SJCRH30 (cell line): ENCODE data around the gene ATAD3B. TPM values are rescaled to one million over a fixed set of nuclear protein-coding genes. Genes with fewer than 3 reads are reported as not detected.
A peak's percentile ranks its signal among the peaks of the same experiment; 100 is the strongest.
"Not testable (repeated sequence)": the region's sequence is repeated elsewhere in the genome, so short reads cannot be mapped to it uniquely, and the experiment has no call there.

ENCODE experiments used
- DNase-seq, 2 experiments: peaks; one replicate each; pipeline ENCODE4 v3.0.0-alpha.2; 2015 to 2020
- H3K27ac ChIP-seq: fragments of 250-450 bp; sonication (Bioruptor Pico); 2 replicates; pipeline ENCODE4 v1.5.1; 2020; ENCODE audit warnings: mild to moderate bottlenecking, moderate library complexity
- H3K27me3 ChIP-seq: fragments of 250-450 bp; sonication (Bioruptor Pico); 2 replicates; pipeline ENCODE4 v1.5.1; 2020; ENCODE audit warnings: mild to moderate bottlenecking, moderate library complexity
- H3K36me3 ChIP-seq: fragments of 250-450 bp; sonication (Bioruptor Pico); 2 replicates; pipeline ENCODE4 v1.5.1; 2020; ENCODE audit warnings: mild to moderate bottlenecking, moderate library complexity
- H3K4me1 ChIP-seq: fragments of 250-450 bp; sonication (Bioruptor Pico); 2 replicates; pipeline ENCODE4 v1.5.1; 2020; ENCODE audit warnings: mild to moderate bottlenecking, moderate library complexity
- H3K4me3 ChIP-seq: fragments of 250-450 bp; sonication (Bioruptor Pico); 2 replicates; pipeline ENCODE4 v1.5.1; 2020; ENCODE audit warnings: mild to moderate bottlenecking, moderate library complexity
- H3K9me3 ChIP-seq: fragments of 250-450 bp; sonication (Bioruptor Pico); replicated peaks from 2 replicates; pipeline ENCODE4 v1.5.1; 2020; ENCODE audit warnings: mild to moderate bottlenecking, moderate library complexity
- total RNA-seq: library from RNA; depleted of rRNA; stranded (reverse); fragments of >200 nt; shearing (Covaris generic); gene quantifications from 2 replicates; pipeline ENCODE4 v1.2.3, GENCODE V29; 2014; rRNA removed

Gene ATAD3B, protein sequence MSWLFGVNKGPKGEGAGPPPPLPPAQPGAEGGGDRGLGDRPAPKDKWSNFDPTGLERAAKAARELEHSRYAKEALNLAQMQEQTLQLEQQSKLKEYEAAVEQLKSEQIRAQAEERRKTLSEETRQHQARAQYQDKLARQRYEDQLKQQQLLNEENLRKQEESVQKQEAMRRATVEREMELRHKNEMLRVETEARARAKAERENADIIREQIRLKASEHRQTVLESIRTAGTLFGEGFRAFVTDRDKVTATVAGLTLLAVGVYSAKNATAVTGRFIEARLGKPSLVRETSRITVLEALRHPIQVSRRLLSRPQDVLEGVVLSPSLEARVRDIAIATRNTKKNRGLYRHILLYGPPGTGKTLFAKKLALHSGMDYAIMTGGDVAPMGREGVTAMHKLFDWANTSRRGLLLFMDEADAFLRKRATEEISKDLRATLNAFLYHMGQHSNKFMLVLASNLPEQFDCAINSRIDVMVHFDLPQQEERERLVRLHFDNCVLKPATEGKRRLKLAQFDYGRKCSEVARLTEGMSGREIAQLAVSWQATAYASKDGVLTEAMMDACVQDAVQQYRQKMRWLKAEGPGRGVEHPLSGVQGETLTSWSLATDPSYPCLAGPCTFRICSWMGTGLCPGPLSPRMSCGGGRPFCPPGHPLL
- 53.1 and 55.5 TPM in 2 replicates for total RNA-seq

DNA sequence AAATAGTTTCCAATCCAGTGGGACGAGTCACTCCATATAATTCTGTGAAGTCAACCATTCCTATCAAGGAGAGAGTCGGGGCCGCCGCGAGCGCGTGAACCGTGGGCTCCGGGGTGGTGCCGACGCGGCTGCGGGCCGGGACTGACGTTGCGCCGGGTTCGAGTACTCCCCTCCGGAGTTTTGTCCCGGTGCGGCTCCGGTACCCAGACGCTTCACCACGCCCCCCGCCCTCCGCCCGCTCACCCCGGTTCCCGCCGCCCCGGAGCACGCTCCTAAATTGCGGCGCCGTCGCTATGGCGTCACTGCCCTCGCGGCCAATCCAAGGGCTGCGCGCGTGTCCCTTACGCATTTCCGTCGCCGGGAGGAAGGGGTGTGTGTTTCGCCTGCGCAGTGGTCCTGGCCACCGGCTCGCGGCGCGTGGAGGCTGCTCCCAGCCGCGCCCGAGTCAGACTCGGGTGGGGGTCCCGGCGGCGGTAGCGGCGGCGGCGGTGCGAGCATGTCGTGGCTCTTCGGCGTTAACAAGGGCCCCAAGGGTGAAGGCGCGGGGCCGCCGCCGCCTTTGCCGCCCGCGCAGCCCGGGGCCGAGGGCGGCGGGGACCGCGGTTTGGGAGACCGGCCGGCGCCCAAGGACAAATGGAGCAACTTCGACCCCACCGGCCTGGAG is at the start of gene ATAD3B:
TSS of gene ATAD3B (plus strand) at position 377 of the 664 bp plus-strand sequence. CDS start at position 497, 120 bp downstream.
- peak within 1 kb of the TSS; percentile 12; the same call in 1 of the 2 replicates for H3K27ac ChIP-seq
- H3K4me1 ChIP-seq = peaks cover 4% of the 10 kb centered on the region; the same call in 1 of the 2 replicates
- H3K27me3 ChIP-seq = no peaks in the 10 kb centered on the region
- peak; percentile 95 for DNase-seq
- 0 out of 2 replicates have a peak, but pooled peaks cover 2% of the 10 kb centered on the region for H3K9me3 ChIP-seq
- H3K4me3 ChIP-seq = peak within 1 kb of the TSS; percentile 82
- H3K36me3 ChIP-seq = peaks cover 16% of the 10 kb centered on the region

DNA sequence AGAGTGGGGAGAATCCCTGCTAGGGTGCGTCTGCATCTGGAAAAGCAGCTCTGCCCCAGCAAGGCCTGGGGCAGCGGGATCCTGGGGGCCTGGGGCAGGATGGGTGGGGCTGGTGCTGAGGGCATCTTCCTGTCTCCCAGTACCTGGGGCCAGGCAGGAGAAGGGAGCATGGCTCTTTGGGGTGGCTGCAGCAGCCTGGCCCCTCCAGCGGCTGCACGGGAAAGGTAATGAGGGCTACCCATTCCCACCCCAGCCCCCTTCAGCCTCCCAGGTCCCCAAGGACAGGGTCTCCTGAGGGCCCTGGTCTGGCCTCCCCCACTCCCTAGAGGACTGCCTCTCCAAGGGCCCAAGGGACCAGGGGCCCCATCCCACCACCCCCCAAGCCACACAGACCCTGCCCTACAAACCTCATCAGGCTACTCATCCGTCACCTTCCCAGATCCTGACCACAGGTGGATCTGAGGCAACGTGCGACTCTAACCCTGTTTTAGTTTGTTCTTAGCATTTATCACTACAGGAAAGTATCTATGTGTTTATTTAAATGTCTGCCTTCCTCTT is 49.6 kb upstream of the ATAD3B start:
- no peaks in the 10 kb centered on the region for H3K36me3 ChIP-seq
- H3K27me3 ChIP-seq = no peaks in the 10 kb centered on the region
- peaks cover 32% of the 10 kb centered on the region for H3K4me1 ChIP-seq
- no peaks in the 10 kb centered on the region for H3K9me3 ChIP-seq
- H3K27ac ChIP-seq = peak overlapping the region; percentile 78
- DNase-seq = no peak
- no peak overlapping the region for H3K4me3 ChIP-seq

DNA sequence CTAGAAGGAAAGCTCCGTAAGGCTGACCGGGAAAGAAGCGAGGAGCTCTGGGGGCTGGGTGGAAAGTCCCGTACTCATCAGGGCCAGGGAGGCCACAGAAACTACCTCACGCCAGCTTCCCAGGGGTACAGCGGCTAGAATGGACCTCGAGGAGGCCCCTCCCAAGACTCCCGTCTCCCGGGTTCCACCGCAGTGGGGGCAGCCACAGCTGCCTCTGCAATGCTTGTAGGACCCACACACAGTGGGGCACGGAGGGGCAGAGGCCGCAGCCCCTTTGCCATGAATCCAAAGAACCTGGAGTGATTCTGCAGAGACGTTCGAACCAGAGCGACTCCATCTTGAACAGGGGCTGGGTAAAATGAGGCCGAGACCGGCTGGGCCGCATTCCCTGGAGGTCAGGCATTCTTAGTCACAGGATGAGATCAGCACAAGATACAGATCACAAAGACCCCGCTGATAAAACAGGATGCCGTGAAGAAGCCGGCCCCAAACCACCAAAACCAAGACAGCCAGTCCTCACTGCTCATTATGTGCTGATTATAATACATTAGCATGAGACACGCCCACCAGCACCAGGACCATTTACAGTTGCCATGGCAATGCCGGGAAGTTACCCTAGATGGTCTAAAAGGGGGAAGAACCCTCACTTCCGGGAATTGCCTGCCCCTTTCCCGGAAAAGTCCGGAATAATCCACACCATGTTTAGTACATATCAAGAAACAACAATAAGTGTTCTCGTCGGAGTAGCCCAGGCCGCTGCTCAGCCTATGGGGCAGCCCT is 48.9 kb upstream of the ATAD3B start:
- peak; percentile 69 to 76 for DNase-seq
- Histone ChIP-seq H3K36me3 (no peaks in the 10 kb centered on the region), H3K4me3 (no peak overlapping the region), H3K4me1 (peaks cover 32% of the 10 kb centered on the region), H3K27ac (peak overlapping the region; percentile 78), H3K27me3 (no peaks in the 10 kb centered on the region), H3K9me3 (no peaks in the 10 kb centered on the region)

DNA sequence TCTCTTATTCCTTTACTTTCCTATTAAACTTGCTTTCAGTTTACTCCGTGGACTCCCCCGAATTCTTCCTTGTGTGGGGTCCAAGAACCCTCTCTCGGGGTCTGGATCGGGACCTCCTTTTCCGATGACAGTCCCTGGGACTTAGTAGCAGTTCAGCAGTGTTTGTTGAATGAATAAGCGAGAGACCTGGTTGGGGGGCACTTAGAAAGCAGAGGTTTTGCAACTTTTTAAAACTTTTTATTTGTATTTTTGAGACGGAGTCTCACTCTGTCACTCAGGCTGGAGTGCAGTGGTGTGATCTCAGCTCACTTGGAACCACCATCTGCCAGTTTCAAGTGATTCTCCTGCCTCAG is 48.3 kb upstream of the ATAD3B start:
- H3K27ac ChIP-seq = no peak overlapping the region
- H3K9me3 ChIP-seq = no peaks in the 10 kb centered on the region
- DNase-seq = no peak
- no peaks in the 10 kb centered on the region for H3K36me3 ChIP-seq
- no peaks in the 10 kb centered on the region for H3K27me3 ChIP-seq
- H3K4me3 ChIP-seq = no peak overlapping the region
- H3K4me1 ChIP-seq = peaks cover 32% of the 10 kb centered on the region

DNA sequence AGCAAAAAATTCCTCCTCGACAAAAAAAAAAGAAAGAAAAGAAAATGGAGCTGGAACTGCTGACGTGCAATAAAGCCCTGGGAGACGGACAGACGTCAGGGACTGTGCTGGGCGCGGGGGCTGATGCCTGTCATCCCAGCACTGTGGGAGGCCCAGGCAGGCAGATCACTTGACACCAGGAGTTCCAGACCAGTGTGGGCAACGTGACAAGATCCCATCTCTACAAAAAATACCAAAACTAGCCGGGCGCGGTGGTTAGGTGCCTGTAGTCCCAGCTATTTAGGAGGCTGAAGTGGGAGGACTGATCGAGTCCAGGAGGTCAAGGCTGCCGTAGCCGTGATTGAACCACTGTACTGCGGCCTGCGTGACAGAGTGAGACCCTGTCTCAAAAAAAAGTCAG is 46.9 kb upstream of the ATAD3B start:
- DNase-seq = no peak
- Histone ChIP-seq H3K27me3 (no peaks in the 10 kb centered on the region), H3K4me1 (peaks cover 36% of the 10 kb centered on the region), H3K4me3 (no peak overlapping the region), H3K27ac (no peak overlapping the region), H3K36me3 (no peaks in the 10 kb centered on the region), H3K9me3 (no peaks in the 10 kb centered on the region)

DNA sequence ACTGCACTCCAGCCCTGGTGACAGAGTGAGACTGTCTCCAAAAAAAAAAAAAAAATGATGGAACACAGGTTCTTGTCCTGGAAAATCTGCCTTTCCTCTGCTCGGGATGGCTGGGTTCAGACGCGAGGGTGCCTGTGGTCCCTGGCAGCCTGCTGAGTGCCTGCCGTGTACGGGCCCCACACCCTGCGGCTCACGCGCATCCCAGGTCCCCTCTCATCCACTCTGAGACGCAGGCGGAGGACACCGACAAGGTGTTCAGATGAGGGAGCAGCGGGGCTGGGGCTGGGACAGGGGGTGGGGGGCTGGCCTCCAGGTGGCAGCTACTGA is 46.2 kb upstream of the ATAD3B start:
- Histone ChIP-seq H3K27ac (no peak overlapping the region), H3K4me3 (no peak overlapping the region), H3K9me3 (no peaks in the 10 kb centered on the region), H3K36me3 (no peaks in the 10 kb centered on the region), H3K27me3 (no peaks in the 10 kb centered on the region), H3K4me1 (peaks cover 42% of the 10 kb centered on the region)
- DNase-seq = no peak

DNA sequence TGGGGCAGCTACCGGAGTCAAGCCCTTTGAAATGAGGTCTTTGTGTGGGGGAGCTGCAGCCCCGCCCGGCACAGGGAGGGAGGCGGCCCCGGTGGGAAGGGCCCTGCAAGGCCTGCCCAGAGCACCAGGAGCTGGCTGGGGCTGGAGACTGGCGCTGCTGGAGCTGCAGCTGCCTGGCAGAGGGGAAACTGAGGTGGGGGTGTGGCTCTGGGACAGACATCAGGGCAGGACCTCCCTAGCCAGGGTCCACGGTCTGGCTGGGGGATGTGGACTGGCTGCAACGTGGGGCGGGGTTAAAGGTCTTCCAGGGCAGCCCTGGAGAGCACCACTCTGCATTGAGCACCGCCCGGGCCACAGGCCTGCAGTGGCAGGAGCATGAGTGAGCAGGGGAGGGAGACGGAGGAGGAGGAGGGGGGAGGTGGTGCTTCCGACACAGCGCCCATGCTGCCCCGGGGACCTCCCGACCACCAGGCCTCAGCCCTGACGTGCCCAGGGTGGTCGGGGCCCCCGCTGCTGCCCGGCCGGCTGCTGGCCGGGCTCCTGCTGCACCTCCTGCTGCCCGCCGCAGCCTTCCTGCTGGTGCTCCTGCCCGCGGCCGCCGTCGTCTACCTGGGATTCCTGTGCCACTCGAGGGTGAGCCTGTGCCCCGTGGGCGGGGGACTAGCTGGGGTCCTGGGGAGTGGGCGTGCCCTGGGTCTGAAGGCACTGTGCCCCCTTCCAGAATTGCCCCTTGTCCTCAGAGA is 45.6 kb upstream of the ATAD3B start:
- H3K4me3 ChIP-seq = peak overlapping the region; percentile 50
- H3K27ac ChIP-seq = peak overlapping the region; percentile 1; the same call in 1 of the 2 replicates
- no peaks in the 10 kb centered on the region for H3K9me3 ChIP-seq
- peak in 1 of 2 experiments; percentile 44 for DNase-seq
- H3K4me1 ChIP-seq = peaks cover 41% of the 10 kb centered on the region
- H3K36me3 ChIP-seq = no peaks in the 10 kb centered on the region
- no peaks in the 10 kb centered on the region for H3K27me3 ChIP-seq

DNA sequence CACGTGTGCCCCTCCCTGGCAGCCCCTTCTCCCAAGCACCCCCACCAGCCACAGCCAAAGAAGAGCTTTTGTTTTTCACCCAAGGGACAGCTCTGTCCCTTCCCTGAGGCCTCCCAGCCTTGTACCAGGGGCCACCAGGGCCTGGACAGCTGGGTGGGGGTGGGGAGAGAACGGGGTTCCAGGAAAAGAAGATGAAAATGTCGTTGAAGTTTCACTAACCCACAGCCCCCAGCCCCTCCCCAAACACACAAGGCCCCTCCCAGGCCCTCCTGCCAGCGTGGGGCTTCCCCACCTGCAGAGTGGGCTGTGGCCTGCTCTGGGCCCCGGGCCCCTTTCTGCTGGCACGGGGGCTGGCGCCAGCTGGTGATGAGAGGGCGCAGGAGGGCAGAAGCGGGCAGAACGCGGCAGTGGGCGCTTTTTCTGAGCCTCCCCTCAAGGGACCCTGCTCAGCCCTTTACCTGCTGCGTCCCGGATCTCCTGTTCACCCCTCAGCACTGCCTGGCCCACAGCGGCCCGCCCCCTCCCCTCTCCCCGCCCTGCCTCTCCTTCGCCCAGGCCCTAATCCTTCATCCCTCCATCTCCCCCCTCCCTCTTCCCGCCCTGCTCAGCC is 45.0 kb upstream of the ATAD3B start:
- Histone ChIP-seq H3K9me3 (no peaks in the 10 kb centered on the region), H3K27me3 (no peaks in the 10 kb centered on the region), H3K36me3 (no peaks in the 10 kb centered on the region), H3K27ac (peak overlapping the region; percentile 1; the same call in 1 of the 2 replicates), H3K4me1 (peaks cover 42% of the 10 kb centered on the region), H3K4me3 (peak overlapping the region; percentile 50)
- DNase-seq = peak in 1 of 2 experiments; percentile 64

DNA sequence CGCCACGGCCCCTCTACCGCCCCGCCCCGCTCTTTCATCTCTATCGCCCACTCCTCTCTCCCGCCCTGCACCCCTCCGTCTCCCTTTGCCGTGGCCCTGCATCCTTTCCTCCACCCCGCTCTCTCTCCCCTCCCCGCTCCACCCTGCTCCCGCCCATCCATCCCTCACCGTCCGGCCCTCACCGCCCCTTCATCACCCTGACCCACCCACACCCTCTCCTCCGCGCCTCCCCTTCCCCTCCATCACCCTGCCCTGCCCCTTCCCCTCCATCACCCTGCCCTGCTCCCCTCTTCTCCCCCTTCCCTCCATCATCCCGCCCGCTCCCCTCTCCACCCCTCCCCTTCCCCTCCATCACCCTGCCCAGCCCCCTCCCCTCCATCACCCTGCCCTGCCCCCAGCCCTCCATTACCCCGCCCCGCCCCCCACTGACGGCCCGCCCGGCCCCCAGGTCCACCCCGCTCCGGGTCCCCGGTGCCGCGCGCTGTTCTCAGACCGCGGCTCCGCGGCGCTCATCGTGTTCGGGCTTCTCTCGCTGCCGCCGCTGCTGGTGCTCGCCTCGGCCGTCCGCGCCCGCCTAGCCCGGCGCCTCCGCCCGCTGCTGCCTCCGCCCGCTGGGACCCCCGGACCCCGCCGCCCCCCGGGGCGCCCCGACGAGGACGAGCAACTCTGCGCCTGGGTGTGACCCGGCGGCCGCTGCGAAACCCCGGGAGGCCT is 44.3 kb upstream of the ATAD3B start:
- peak; percentile 72 to 80 for DNase-seq
- no peaks in the 10 kb centered on the region for H3K36me3 ChIP-seq
- peaks cover 42% of the 10 kb centered on the region for H3K4me1 ChIP-seq
- H3K27ac ChIP-seq = no peak overlapping the region
- H3K4me3 ChIP-seq = peak overlapping the region; percentile 50
- H3K27me3 ChIP-seq = no peaks in the 10 kb centered on the region
- no peaks in the 10 kb centered on the region for H3K9me3 ChIP-seq

DNA sequence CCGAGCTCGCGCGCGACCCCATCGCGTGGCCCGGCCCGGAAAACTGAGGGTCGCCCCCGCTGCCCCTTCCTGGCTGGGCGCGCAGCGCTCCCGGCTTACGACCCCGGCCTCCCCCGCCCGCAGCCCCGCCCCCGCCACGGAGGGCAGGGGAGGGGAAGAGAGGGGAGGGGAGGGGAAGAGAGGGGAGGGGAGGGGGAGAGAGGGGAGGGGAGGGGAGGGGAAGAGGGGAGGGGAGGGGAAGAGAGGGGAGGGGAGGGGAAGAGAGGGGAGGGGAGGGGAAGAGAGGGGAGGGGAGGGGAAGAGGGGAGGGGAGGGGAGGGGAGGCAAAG is 43.8 kb upstream of the ATAD3B start:
- no peak for DNase-seq
- Histone ChIP-seq H3K27ac (no peak overlapping the region), H3K4me1 (peaks cover 39% of the 10 kb centered on the region), H3K27me3 (no peaks in the 10 kb centered on the region), H3K4me3 (0 out of 2 replicates have a peak overlapping the region, but pooled peaks have one; percentile 19), H3K36me3 (no peaks in the 10 kb centered on the region), H3K9me3 (no peaks in the 10 kb centered on the region)

DNA sequence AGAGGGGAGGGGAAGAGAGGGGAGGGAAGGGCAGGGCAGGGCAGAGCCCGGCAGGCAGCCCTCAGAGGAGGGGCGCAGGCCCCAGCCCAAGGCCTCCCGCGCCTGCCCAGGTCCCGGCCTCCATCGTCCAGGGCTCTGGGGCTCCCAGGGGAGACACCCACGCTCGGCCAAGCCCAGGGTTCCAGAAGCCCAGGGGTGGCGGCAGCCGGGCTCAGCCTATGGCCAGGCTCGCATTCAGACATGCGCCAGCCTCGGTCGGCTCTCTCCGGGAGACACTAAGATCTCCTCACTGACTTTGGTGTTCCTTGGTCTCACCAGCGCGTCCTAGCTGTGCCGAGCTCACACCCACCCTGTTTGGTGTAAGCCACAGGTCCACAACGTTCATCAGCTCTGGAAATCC is 43.4 kb upstream of the ATAD3B start:
- no peaks in the 10 kb centered on the region for H3K36me3 ChIP-seq
- H3K27me3 ChIP-seq = no peaks in the 10 kb centered on the region
- H3K4me3 ChIP-seq = no peak overlapping the region
- DNase-seq = no peak
- H3K27ac ChIP-seq = no peak overlapping the region
- H3K9me3 ChIP-seq = no peaks in the 10 kb centered on the region
- H3K4me1 ChIP-seq = peaks cover 38% of the 10 kb centered on the region

DNA sequence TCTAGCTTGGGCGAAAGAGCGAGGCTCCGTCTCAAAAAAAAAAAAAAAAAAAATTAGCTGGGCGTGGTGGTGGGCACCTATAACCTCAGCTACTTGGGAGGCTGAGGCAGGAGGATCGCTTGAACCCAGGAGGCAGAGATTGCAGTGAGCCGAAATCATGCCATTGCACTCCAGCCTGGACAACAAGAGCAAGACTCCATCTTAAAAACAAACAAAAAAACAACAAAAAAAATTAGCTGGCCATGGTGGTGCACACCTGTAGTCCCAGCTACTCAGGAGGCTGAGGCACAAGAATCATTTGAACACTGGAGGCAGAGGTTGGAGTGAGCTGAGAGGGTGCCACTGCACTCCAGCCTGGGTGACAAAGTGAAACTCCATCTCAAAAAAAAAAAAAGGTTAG is 42.6 kb upstream of the ATAD3B start:
- not testable (repeated sequence) for H3K27me3 ChIP-seq, H3K27ac ChIP-seq, DNase-seq, H3K4me3 ChIP-seq, H3K9me3 ChIP-seq, H3K36me3 ChIP-seq
- peaks cover 45% of the 10 kb centered on the region; the same call in 1 of the 2 replicates for H3K4me1 ChIP-seq

DNA sequence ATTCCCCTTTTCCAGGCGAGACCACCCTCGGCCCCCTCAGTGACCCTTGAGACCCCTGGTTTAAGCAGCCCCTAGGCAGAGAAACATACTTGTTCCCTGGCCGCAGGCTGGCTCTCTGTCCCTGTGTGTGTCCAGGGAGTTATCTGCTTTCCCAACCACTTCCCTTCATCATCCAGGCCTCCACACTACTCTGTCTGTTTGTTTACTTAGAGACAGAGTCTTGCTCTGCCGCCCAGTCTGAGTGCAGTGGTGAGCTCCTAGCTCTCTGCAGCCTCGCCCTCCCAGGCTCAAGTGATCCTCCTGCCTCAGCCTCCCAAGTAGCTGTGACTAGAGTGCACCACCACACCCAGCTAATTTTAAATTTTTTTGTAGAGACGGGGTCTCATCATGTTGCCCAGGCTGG is 41.9 kb upstream of the ATAD3B start:
- DNase-seq = peak in 1 of 2 experiments; percentile 46
- H3K4me3 ChIP-seq = no peak overlapping the region
- peaks cover 48% of the 10 kb centered on the region; the same call in 1 of the 2 replicates for H3K4me1 ChIP-seq
- H3K9me3 ChIP-seq = no peaks in the 10 kb centered on the region
- H3K36me3 ChIP-seq = no peaks in the 10 kb centered on the region
- H3K27me3 ChIP-seq = no peaks in the 10 kb centered on the region
- peak overlapping the region; percentile 91 for H3K27ac ChIP-seq
